Liver (tissue), 9 donors: Measurements from ENCODE around the gene BMP7. TPM values are rescaled to one million over a fixed set of nuclear protein-coding genes. Genes with fewer than 3 reads are reported as not detected.

Source experiments
- DNase-seq: peaks from one replicate; pipeline ENCODE4 v3.0.0-alpha.2; 2017; ENCODE audit warnings: low spot score
- H3K27ac ChIP-seq, 2 donors: one replicate each; pipeline ENCODE4 v1.7.0; 2013; ENCODE audit warnings: inconsistent platforms in 2 of 2, low read length in 2 of 2, control low read depth in 1 of 2, low read depth in 1 of 2, mild to moderate bottlenecking in 1 of 2
- H3K27me3 ChIP-seq, 4 donors: one replicate each; pipeline versions ENCODE4 v1.6.1 to v1.7.0; 2013; ENCODE audit warnings: low read length in 3 of 4, inconsistent platforms in 1 of 4, mild to moderate bottlenecking in 1 of 4, moderate library complexity in 1 of 4; ENCODE audit not compliant: control insufficient read depth in 4 of 4, insufficient read depth in 4 of 4
- H3K36me3 ChIP-seq, 4 donors: one replicate each; pipeline versions ENCODE4 v1.6.1 to v1.7.0; 2013; ENCODE audit warnings: low read length in 3 of 4, mild to moderate bottlenecking in 3 of 4, low read depth in 1 of 4, moderate library complexity in 1 of 4; ENCODE audit not compliant: control insufficient read depth in 4 of 4, insufficient read depth in 3 of 4
- H3K4me1 ChIP-seq, 4 donors: one replicate each; pipeline versions ENCODE4 v1.6.1 to v1.7.0; 2013; ENCODE audit warnings: low read length in 3 of 4, mild to moderate bottlenecking in 3 of 4, moderate library complexity in 1 of 4; ENCODE audit not compliant: control insufficient read depth in 4 of 4, insufficient read depth in 4 of 4
- H3K4me3 ChIP-seq, 3 donors: one replicate each; pipeline versions ENCODE4 v1.6.1 to v1.7.0; 2013; ENCODE audit warnings: low read length in 3 of 3, control low read depth in 1 of 3, low read depth in 1 of 3, mild to moderate bottlenecking in 1 of 3
- H3K9ac ChIP-seq, 2 donors: one replicate each; pipeline ENCODE4 v1.7.0; 2013; ENCODE audit warnings: low read length in 2 of 2, mild to moderate bottlenecking in 2 of 2, moderate library complexity in 2 of 2, control low read depth in 1 of 2, low read depth in 1 of 2
- H3K9me3 ChIP-seq, 4 donors: one replicate each; pipeline versions ENCODE4 v1.6.1 to v1.7.0; 2013; ENCODE audit warnings: low read length in 3 of 4; ENCODE audit not compliant: control insufficient read depth in 4 of 4
- EGR1 ChIP-seq, 2 donors: IDR thresholded peaks; 2 replicates each; pipeline ENCODE4 v1.6.1; 2016 to 2018; ENCODE audit warnings: antibody characterized with exemption in 2 of 2, low read depth in 2 of 2
- FOXA1 ChIP-seq: IDR thresholded peaks from 2 replicates; pipeline ENCODE4 v1.6.1; 2016; ENCODE audit warnings: antibody characterized with exemption
- FOXA2 ChIP-seq: IDR thresholded peaks from 2 replicates; pipeline ENCODE4 v1.6.1; 2016; ENCODE audit warnings: antibody characterized with exemption
- GABPA ChIP-seq, 2 donors: IDR thresholded peaks in 1 of 2; conservative IDR thresholded peaks in 1 of 2; 2 replicates each; pipeline ENCODE4 v1.6.1; 2016; ENCODE audit warnings: antibody characterized with exemption in 2 of 2, mild to moderate bottlenecking in 1 of 2, moderate library complexity in 1 of 2
- HNF4A ChIP-seq, 2 donors: conservative IDR thresholded peaks; 2 replicates each; pipeline ENCODE4 v1.6.1; 2016; ENCODE audit warnings: antibody characterized with exemption in 2 of 2, mild to moderate bottlenecking in 2 of 2
- HNF4G ChIP-seq: IDR thresholded peaks from 2 replicates; pipeline ENCODE4 v1.6.1; 2016; ENCODE audit warnings: antibody characterized with exemption
- JUND ChIP-seq, 2 donors: IDR thresholded peaks; 2 replicates each; pipeline ENCODE4 v1.6.1; 2016; ENCODE audit warnings: antibody characterized with exemption in 2 of 2
- NR2F2 ChIP-seq: IDR thresholded peaks from 2 replicates; pipeline ENCODE4 v1.6.1; 2016; ENCODE audit warnings: antibody characterized with exemption
- RAD21 ChIP-seq, 2 donors: IDR thresholded peaks; 2 replicates each; pipeline ENCODE4 v1.6.1; 2016; ENCODE audit warnings: antibody characterized with exemption in 2 of 2, mild to moderate bottlenecking in 2 of 2
- RXRA ChIP-seq, 2 donors: IDR thresholded peaks; 2 replicates each; pipeline ENCODE4 v1.6.1; 2017 to 2018; ENCODE audit warnings: antibody characterized with exemption in 2 of 2, mild to moderate bottlenecking in 1 of 2
- SP1 ChIP-seq: IDR thresholded peaks from 2 replicates; pipeline ENCODE4 v1.6.1; 2018; ENCODE audit warnings: antibody characterized with exemption, mild to moderate bottlenecking
- TAF1 ChIP-seq: conservative IDR thresholded peaks from 2 replicates; pipeline ENCODE4 v1.6.1; 2016; ENCODE audit warnings: antibody characterized with exemption, mild to moderate bottlenecking
- YY1 ChIP-seq: IDR thresholded peaks from 2 replicates; pipeline ENCODE4 v1.6.1; 2016; ENCODE audit warnings: antibody characterized with exemption, mild to moderate bottlenecking
- WGBS: extraction: QIAGEN DNeasy Blood & Tissue Kit; methylation state at CpG from one replicate; pipeline ENCODE4 v1.1.7; 2013; 5-methylcytosine and 5-hydroxymethylcytosine counted together
- polyA plus RNA-seq, 2 donors: library from polyadenylated mRNA; stranded (reverse) in 1 of 2; unstranded in 1 of 2; fragments of 200-250 nt in 1 of 2; fragments of >200 nt in 1 of 2; fragmentation: Nextera tagmentation in 1 of 2; extraction: Ambion mirVana in 1 of 2; gene quantifications; one replicate each; pipeline versions ENCODE4 v1.2.1 to v1.2.3, GENCODE V29; 2013 to 2015
- total RNA-seq, 2 donors: library from RNA; depleted of rRNA; stranded (reverse); fragments of >200 nt; gene quantifications; one replicate each; pipeline ENCODE4 v1.2.3, GENCODE V29; 2014
- TF ChIP-seq, protein P1 (sequence below): IDR thresholded peaks from 2 replicates; pipeline ENCODE4 v1.6.1; 2016; ENCODE audit warnings: antibody characterized with exemption, mild to moderate bottlenecking
- TF ChIP-seq, protein P2 (sequence below): fragments of 150-350 bp; IDR thresholded peaks from 2 replicates; pipeline ENCODE4 v1.5.1; 2017; ENCODE audit warnings: improper control_type of control experiment, low read depth, low read length; ENCODE audit not compliant: missing input control
- TF ChIP-seq, protein P3 (sequence below): IDR thresholded peaks from 2 replicates; pipeline ENCODE4 v1.6.1; 2016; ENCODE audit warnings: antibody characterized with exemption
- TF ChIP-seq, protein P4 (sequence below): IDR thresholded peaks from 2 replicates; pipeline ENCODE4 v1.6.1; 2016; ENCODE audit warnings: antibody characterized with exemption
- TF ChIP-seq, protein P5 (sequence below): IDR thresholded peaks from 2 replicates; pipeline ENCODE4 v1.6.1; 2016; ENCODE audit warnings: antibody characterized with exemption
- donor health status: healthy.
- donor health status: healthy.
- donor health status: healthy.
- donor health status: healthy.
- donor health status: healthy.

The BMP7 gene
- total and polyA plus RNA-seq, 4 donors = not detected

DNA sequence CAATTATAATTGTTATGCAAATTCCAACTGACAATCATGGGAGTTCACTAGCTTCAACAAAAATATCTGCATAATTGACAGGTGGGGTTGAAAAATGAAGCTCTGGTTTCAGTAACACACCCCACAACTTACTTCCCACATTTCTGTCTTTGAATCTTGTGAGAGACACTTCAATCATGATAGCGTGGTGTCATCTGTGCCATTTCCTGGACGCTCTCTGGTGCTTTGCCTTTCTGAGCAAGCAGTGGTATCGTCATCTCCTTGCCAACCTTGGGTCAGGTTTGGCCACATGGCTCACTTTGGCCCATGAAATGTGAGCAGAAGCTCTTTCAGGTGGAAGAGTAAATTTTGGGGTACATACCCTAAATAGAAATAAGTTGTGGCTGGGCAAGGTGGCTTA, 10.2 kb downstream of the BMP7 start:
- no peak overlapping the region for H3K9ac ChIP-seq
- DNase-seq = no peak
- no peak for TF ChIP-seq RAD21 (IDR thresholded peaks at IDR 0.05)
- TF ChIP-seq, protein P1, sequence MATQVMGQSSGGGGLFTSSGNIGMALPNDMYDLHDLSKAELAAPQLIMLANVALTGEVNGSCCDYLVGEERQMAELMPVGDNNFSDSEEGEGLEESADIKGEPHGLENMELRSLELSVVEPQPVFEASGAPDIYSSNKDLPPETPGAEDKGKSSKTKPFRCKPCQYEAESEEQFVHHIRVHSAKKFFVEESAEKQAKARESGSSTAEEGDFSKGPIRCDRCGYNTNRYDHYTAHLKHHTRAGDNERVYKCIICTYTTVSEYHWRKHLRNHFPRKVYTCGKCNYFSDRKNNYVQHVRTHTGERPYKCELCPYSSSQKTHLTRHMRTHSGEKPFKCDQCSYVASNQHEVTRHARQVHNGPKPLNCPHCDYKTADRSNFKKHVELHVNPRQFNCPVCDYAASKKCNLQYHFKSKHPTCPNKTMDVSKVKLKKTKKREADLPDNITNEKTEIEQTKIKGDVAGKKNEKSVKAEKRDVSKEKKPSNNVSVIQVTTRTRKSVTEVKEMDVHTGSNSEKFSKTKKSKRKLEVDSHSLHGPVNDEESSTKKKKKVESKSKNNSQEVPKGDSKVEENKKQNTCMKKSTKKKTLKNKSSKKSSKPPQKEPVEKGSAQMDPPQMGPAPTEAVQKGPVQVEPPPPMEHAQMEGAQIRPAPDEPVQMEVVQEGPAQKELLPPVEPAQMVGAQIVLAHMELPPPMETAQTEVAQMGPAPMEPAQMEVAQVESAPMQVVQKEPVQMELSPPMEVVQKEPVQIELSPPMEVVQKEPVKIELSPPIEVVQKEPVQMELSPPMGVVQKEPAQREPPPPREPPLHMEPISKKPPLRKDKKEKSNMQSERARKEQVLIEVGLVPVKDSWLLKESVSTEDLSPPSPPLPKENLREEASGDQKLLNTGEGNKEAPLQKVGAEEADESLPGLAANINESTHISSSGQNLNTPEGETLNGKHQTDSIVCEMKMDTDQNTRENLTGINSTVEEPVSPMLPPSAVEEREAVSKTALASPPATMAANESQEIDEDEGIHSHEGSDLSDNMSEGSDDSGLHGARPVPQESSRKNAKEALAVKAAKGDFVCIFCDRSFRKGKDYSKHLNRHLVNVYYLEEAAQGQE = no peak
- TF ChIP-seq, protein P2, sequence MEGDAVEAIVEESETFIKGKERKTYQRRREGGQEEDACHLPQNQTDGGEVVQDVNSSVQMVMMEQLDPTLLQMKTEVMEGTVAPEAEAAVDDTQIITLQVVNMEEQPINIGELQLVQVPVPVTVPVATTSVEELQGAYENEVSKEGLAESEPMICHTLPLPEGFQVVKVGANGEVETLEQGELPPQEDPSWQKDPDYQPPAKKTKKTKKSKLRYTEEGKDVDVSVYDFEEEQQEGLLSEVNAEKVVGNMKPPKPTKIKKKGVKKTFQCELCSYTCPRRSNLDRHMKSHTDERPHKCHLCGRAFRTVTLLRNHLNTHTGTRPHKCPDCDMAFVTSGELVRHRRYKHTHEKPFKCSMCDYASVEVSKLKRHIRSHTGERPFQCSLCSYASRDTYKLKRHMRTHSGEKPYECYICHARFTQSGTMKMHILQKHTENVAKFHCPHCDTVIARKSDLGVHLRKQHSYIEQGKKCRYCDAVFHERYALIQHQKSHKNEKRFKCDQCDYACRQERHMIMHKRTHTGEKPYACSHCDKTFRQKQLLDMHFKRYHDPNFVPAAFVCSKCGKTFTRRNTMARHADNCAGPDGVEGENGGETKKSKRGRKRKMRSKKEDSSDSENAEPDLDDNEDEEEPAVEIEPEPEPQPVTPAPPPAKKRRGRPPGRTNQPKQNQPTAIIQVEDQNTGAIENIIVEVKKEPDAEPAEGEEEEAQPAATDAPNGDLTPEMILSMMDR = no peak
- TF ChIP-seq FOXA1 = no peak
- TF ChIP-seq EGR1 (IDR thresholded peaks at IDR 0.05; ENCODE audit: low read depth in 2 of 2) = no peak
- no peak for TF ChIP-seq HNF4A (conservative IDR thresholded peaks at IDR 0.05)
- no peak for TF ChIP-seq TAF1
- TF ChIP-seq, protein P3, sequence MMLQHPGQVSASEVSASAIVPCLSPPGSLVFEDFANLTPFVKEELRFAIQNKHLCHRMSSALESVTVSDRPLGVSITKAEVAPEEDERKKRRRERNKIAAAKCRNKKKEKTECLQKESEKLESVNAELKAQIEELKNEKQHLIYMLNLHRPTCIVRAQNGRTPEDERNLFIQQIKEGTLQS = no peak
- no peak for TF ChIP-seq GABPA (IDR thresholded peaks at IDR 0.05 in 1 of 2, conservative IDR thresholded peaks at IDR 0.05 in 1 of 2)
- TF ChIP-seq, protein P4, sequence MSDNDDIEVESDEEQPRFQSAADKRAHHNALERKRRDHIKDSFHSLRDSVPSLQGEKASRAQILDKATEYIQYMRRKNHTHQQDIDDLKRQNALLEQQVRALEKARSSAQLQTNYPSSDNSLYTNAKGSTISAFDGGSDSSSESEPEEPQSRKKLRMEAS = no peak
- TF ChIP-seq, protein P5, sequence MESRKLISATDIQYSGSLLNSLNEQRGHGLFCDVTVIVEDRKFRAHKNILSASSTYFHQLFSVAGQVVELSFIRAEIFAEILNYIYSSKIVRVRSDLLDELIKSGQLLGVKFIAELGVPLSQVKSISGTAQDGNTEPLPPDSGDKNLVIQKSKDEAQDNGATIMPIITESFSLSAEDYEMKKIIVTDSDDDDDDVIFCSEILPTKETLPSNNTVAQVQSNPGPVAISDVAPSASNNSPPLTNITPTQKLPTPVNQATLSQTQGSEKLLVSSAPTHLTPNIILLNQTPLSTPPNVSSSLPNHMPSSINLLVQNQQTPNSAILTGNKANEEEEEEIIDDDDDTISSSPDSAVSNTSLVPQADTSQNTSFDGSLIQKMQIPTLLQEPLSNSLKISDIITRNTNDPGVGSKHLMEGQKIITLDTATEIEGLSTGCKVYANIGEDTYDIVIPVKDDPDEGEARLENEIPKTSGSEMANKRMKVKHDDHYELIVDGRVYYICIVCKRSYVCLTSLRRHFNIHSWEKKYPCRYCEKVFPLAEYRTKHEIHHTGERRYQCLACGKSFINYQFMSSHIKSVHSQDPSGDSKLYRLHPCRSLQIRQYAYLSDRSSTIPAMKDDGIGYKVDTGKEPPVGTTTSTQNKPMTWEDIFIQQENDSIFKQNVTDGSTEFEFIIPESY = no peak
- TF ChIP-seq RXRA (IDR thresholded peaks at IDR 0.05) = no peak
- no peak for TF ChIP-seq HNF4G
- TF ChIP-seq SP1 = no peak
- TF ChIP-seq NR2F2 = no peak
- no peak for TF ChIP-seq JUND (IDR thresholded peaks at IDR 0.05)
- no peak for TF ChIP-seq FOXA2
- no peak for TF ChIP-seq YY1
- H3K27ac ChIP-seq = no peak overlapping the region
- no peaks in the 10 kb centered on the region for H3K4me1 ChIP-seq
- H3K36me3 ChIP-seq = no peaks in the 10 kb centered on the region
- 91% methylated on average over 3 of the region's 3 CpGs for WGBS
- H3K4me3 ChIP-seq = no peak overlapping the region
- no peaks in the 10 kb centered on the region for H3K9me3 ChIP-seq
- peaks cover 0 to 3% (median 0%) of the 10 kb centered on the region in 4 donors for H3K27me3 ChIP-seq
